Tibial nerve (tissue), 3 donors: ENCODE data around the gene NUDT6.

Source experiments
- POLR2A ChIP-seq, 2 donors: fragments of 450-650 bp; IDR thresholded peaks; one replicate each; pipeline ENCODE4 v1.6.1; 2017; ENCODE audit warnings: antibody characterized with exemption in 2 of 2, mild to moderate bottlenecking in 2 of 2, moderate library complexity in 2 of 2
- TF ChIP-seq, protein P1 (sequence below), 5 experiments: fragments of 200-600 bp in 3 of 5; fragments of 450-650 bp in 2 of 5; sonication (generic) in 3 of 5; IDR thresholded peaks; one replicate each; pipeline ENCODE4 v1.5.1; 2016 to 2019; ENCODE audit warnings: antibody characterized with exemption in 5 of 5, mild to moderate bottlenecking in 3 of 5, moderate library complexity in 2 of 5

DNA sequence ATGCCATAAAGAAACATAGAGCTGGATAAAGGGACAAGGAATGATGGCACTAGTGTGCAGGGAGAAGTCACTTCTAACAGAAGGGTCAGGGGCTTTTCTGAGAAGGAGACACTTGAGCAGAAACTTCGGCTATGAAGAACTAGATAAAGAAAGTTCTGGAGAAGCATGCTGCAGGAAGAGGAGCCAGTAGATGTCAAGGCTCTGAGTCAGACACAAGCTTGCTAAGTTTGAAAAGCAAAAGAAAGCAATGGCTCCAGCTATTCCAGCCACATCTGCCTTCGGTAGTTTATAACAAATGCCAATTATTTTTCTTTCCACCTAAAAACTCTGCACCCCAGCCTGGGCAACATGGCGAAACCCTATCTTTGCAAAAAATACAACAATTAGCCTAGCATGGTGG is 7.5 kb downstream of the NUDT6 start:
- TF ChIP-seq, protein P1, sequence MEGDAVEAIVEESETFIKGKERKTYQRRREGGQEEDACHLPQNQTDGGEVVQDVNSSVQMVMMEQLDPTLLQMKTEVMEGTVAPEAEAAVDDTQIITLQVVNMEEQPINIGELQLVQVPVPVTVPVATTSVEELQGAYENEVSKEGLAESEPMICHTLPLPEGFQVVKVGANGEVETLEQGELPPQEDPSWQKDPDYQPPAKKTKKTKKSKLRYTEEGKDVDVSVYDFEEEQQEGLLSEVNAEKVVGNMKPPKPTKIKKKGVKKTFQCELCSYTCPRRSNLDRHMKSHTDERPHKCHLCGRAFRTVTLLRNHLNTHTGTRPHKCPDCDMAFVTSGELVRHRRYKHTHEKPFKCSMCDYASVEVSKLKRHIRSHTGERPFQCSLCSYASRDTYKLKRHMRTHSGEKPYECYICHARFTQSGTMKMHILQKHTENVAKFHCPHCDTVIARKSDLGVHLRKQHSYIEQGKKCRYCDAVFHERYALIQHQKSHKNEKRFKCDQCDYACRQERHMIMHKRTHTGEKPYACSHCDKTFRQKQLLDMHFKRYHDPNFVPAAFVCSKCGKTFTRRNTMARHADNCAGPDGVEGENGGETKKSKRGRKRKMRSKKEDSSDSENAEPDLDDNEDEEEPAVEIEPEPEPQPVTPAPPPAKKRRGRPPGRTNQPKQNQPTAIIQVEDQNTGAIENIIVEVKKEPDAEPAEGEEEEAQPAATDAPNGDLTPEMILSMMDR (IDR thresholded peaks at IDR 0.05): no peak
- no peak for TF ChIP-seq POLR2A (IDR thresholded peaks at IDR 0.05)
